Naive B cell (primary cell): ENCODE data around the gene CEMP1. TPM values are rescaled to one million over a fixed set of nuclear protein-coding genes. Genes with fewer than 3 reads are reported as not detected.
A peak's percentile ranks its signal among the peaks of the same experiment; 100 is the strongest.
"Not testable (repeated sequence)": the region's sequence is repeated elsewhere in the genome, so short reads cannot be mapped to it uniquely, and the experiment has no call there.

Experiments
- ATAC-seq, 2 donors: fragments of 150-1000 bp; cut with Tn5 transposase; 2 replicates each; pipeline ENCODE4 v1.10.0; 2021; ENCODE audit warnings: low read depth in 2 of 2, mild to moderate bottlenecking in 2 of 2, moderate library complexity in 2 of 2
- DNase-seq: peaks from one replicate; pipeline ENCODE4 v3.0.0; 2022
- H3K27ac Mint-ChIP-seq, 6 donors: one replicate each; pipeline ENCODE4 v1.8.0; 2020 to 2022; ENCODE audit warnings: mild to moderate bottlenecking in 6 of 6, mixed read lengths in 6 of 6, moderate library complexity in 5 of 6, inconsistent platforms in 2 of 6
- H3K27me3 Mint-ChIP-seq, 3 donors: one replicate each; pipeline ENCODE4 v1.8.0; 2021 to 2022; ENCODE audit warnings: mixed read lengths in 3 of 3, mild to moderate bottlenecking in 1 of 3
- H3K36me3 Mint-ChIP-seq, 2 donors: one replicate each; pipeline ENCODE4 v1.8.0; 2020 to 2022; ENCODE audit warnings: mixed read lengths in 2 of 2, inconsistent platforms in 1 of 2, mild to moderate bottlenecking in 1 of 2
- H3K4me1 Mint-ChIP-seq, 3 donors: one replicate each; pipeline ENCODE4 v1.8.0; 2020 to 2022; ENCODE audit warnings: mixed read lengths in 3 of 3, inconsistent platforms in 1 of 3, mild to moderate bottlenecking in 1 of 3, moderate library complexity in 1 of 3
- H3K4me3 Mint-ChIP-seq, 8 donors: one replicate each; pipeline ENCODE4 v1.8.0; 2020 to 2022; ENCODE audit warnings: mild to moderate bottlenecking in 8 of 8, mixed read lengths in 8 of 8, moderate library complexity in 8 of 8, inconsistent platforms in 2 of 8
- H3K9me3 Mint-ChIP-seq, 7 donors: one replicate each; pipeline ENCODE4 v1.8.0; 2020 to 2022; ENCODE audit warnings: mixed read lengths in 7 of 7, mild to moderate bottlenecking in 5 of 7, inconsistent platforms in 2 of 7, moderate library complexity in 1 of 7
- polyA plus RNA-seq, 6 donors: library from polyadenylated mRNA; unstranded; fragments of 300-500 nt; fragmentation: Illumina TruSeq; gene quantifications; one replicate each; pipeline ENCODE4 v1.2.3, GENCODE V29; 2021; ENCODE audit warnings: low read depth in 6 of 6

CEMP1 gene
- polyA plus RNA-seq, 6 donors from 2014 or later = 2.4 to 5.7 (median 3.5) TPM

DNA sequence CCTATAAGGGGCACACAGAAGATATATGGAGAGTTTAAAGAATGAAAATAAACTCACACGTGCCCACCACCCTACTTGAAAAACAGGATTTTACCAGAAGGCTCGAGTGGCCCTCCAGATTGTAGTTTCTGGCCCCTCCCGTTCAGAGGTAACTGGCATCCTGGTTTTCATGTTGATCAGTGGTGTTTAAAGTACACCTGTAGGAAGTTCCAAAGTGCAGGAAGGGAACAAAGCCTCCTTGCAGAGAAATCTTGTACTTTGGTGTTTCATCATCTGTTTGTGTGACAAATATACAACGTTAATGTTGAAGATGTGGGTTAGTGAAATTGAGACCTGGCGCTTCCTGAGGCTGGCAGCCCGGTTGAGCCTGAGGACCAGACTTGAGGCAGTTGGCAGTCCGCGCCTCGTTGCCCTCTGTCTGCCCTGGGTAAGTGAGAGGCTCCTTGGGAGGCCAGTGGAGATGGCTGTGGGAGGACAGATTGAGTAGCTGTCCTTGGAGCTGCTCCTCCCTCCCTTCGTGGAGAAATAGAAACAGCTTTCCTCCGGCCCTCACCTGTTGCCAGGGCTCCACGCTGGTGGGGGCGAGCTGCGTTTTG is 19.2 kb upstream of the CEMP1 start:
- DNase-seq, H3K4me3 Mint-ChIP-seq, H3K27ac Mint-ChIP-seq, H3K27me3 Mint-ChIP-seq, ATAC-seq, H3K9me3 Mint-ChIP-seq, H3K4me1 Mint-ChIP-seq, H3K36me3 Mint-ChIP-seq: not testable (repeated sequence)

DNA sequence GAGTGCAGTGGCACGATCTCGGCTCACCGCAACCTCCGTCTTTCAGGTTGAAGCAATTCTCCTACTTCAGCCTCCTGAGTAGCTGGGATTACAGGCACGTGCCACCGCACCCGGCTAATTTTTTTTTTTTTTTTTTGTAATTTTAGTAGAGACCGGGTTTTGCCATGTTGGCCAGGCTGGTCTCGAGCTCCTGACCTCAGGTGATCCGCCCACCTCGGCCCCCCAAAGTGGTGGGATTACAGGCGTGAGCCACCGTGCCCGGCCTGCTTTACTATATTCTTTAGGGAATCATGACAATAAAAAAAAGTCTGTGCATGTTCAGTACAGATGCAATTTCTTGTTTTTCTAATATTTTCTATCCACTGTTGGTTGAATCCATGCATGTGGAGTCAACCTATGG is 12.6 kb upstream of the CEMP1 start:
- DNase-seq, H3K4me3 Mint-ChIP-seq, H3K27me3 Mint-ChIP-seq, H3K36me3 Mint-ChIP-seq, H3K9me3 Mint-ChIP-seq, ATAC-seq: not testable (repeated sequence)
- H3K27ac Mint-ChIP-seq = peak overlapping the region in 3 of 6 donors; percentile 29 to 94 (median 38)
- H3K4me1 Mint-ChIP-seq = peaks cover 23 to 35% (median 32%) of the 10 kb centered on the region in 3 donors

DNA sequence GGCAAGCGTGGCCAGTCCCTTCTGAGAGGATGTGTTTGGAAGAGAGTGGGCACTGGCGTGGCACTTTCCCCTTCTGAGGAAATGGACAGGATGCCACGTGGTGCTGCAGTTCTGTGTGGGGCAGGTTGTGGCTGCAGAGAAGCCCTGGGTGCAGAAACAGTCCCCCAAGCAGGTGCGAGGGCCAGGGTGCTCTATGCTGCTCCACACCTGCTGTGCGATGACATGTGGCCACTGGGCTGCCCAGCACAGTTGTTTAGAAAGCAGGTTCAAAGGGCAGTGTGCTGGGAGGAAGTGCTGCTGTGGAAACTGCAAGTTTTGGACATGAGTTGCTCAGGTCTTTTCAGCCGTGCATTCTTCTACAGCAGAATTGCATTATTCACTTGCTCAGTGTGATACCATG is 10.2 kb upstream of the CEMP1 start:
- H3K36me3 Mint-ChIP-seq, H3K27me3 Mint-ChIP-seq, DNase-seq, H3K9me3 Mint-ChIP-seq, ATAC-seq: not testable (repeated sequence)
- peak overlapping the region in 5 of 8 donors; percentile 43 to 84 (median 80) for H3K4me3 Mint-ChIP-seq
- peak overlapping the region; percentile 63 to 97 (median 94) for H3K27ac Mint-ChIP-seq
- H3K4me1 Mint-ChIP-seq = peaks cover 32 to 46% (median 40%) of the 10 kb centered on the region in 3 donors

DNA sequence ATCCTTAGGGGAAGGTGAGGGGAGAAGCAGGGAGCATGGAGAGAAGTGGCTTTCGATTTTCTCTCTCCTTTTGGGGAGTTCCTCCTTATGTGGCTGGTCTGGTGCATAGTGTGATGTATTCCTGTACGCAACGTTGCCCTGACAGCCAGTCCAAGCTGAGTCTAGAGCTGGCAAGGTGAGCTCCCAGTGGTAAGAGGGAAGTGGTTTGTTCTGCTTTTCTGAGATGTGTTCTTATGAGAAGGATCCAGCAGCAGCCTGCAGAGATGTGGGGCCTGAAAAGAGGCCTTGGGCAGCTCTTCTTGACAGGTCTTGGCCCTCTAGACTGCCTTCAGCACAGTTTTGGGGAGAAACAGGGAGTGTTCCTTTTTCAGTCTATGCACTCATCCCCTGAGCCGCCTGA is 9.7 kb upstream of the CEMP1 start:
- ATAC-seq (peak; percentile 56 to 60), DNase-seq (peak; percentile 67)
- H3K4me1 Mint-ChIP-seq = peaks cover 33 to 46% (median 41%) of the 10 kb centered on the region in 3 donors
- H3K4me3 Mint-ChIP-seq = peak overlapping the region; percentile 42 to 84 (median 72)
- not testable (repeated sequence) for H3K36me3 Mint-ChIP-seq, H3K27me3 Mint-ChIP-seq, H3K9me3 Mint-ChIP-seq
- peak overlapping the region; percentile 63 to 97 (median 94) for H3K27ac Mint-ChIP-seq

DNA sequence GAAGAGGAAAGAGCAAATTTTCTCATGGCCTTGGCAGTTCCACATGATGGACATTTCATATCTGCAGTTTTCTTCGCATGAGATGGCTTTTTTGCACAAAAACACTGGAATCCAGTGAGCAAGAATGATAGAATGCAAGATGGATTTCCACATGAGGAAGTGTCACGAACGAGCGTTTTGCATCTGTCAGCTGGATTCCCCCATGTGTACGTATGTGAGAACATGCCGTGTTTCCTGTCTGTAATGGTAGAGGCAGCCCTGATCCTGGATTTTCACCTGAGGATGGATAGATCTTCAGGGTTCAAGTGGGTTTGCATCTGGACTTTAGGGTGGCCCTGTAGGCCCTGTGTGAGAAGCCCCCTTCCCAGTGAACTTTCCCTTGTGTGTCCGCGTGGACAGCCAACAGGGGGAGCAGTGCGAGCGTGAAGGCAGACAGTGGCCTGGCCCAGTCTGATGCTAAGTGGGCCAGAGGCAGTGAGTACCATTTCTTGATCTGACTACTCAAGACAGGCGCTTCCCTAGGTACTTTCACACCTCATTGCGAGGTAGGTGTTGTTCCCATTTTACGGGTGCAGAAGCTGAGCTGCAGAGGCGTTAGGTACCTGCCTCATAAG is 8.7 kb upstream of the CEMP1 start:
- not testable (repeated sequence) for ATAC-seq, H3K36me3 Mint-ChIP-seq, H3K27me3 Mint-ChIP-seq, H3K9me3 Mint-ChIP-seq
- DNase-seq = peak; percentile 39
- Mint-ChIP-seq H3K4me3 (peak overlapping the region in 7 of 8 donors; percentile 63 to 91 (median 81)), H3K27ac (peak overlapping the region; percentile 63 to 97 (median 94)), H3K4me1 (peaks cover 29 to 46% (median 35%) of the 10 kb centered on the region in 3 donors)

- H3K27me3 Mint-ChIP-seq, DNase-seq: not testable (repeated sequence)
These were observed 8.1 kb upstream of the CEMP1 start for GRCh38 chr16:2539192-2539844.

DNA sequence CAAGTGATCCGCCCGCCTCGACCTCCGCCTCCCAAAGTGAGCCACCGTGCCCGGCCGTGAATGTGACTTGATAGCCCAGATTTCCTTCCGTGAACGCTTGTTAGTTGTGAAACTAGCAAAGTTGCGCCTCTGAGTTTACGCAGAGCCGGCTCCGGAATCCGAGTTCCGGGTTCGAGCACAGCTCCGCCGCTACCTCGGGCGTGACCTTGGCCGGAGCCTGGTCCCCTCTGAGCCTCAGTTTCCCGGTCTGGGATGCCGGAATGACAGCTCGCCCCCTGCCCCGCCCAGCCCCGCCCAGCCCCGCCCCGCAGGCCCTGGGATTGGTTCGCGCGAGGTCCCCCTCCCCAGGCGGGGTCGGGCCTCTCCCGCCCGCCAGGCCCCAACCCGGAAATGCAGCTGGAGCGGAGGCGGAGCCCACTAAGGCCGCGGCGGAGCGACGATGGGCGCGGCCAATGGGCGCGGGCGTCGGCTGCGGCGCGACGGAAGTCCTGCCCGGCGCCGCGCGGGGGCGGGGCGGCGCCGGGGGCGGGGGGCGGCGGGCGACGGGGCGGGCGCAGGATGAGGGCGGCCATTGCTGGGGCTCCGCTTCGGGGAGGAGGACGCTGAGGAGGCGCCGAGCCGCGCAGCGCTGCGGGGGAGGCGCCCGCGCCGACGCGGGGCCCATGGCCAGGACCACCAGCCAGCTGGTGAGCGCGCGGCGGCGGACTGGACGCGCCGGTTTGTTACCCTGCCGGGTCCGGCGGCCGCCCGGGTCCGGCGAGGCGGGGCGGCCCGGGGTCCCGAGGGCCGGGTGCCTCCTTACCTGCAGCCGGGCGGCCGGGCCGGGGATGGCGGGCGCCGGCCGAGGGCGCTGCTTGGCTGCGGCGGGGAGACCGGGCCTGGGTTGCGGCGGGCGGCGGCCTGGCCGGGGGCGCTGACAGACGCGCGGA is 6.5 kb upstream of the CEMP1 start, which contains the start of gene PDPK1:
PDPK1 (plus strand) TSS at position 571 of the 929 bp plus-strand sequence; CDS start at position 663, 92 bp downstream.
- H3K4me3 Mint-ChIP-seq = peak within 1 kb of the TSS; percentile 80 to 93 (median 91)
- H3K4me1 Mint-ChIP-seq = peaks cover 32 to 55% (median 34%) of the 10 kb centered on the region in 3 donors
- H3K27ac Mint-ChIP-seq = peak within 1 kb of the TSS; percentile 88 to 97 (median 93)
- DNase-seq (peak; percentile 94), ATAC-seq (peak; percentile 72 to 76)
- no peaks in the 10 kb centered on the region for H3K9me3 Mint-ChIP-seq
- no peaks in the 10 kb centered on the region for H3K27me3 Mint-ChIP-seq
- H3K36me3 Mint-ChIP-seq = no peaks in the 10 kb centered on the region

More at GRCh38 chr16:2539192-2539844, 8.1 kb upstream of the CEMP1 start:
- Mint-ChIP-seq H3K4me1 (peaks cover 29 to 46% (median 35%) of the 10 kb centered on the region in 3 donors), H3K4me3 (peak overlapping the region; percentile 63 to 91 (median 80)), H3K27ac (peak overlapping the region; percentile 85 to 97 (median 94))
- ATAC-seq, H3K9me3 Mint-ChIP-seq, H3K36me3 Mint-ChIP-seq: not testable (repeated sequence)

DNA sequence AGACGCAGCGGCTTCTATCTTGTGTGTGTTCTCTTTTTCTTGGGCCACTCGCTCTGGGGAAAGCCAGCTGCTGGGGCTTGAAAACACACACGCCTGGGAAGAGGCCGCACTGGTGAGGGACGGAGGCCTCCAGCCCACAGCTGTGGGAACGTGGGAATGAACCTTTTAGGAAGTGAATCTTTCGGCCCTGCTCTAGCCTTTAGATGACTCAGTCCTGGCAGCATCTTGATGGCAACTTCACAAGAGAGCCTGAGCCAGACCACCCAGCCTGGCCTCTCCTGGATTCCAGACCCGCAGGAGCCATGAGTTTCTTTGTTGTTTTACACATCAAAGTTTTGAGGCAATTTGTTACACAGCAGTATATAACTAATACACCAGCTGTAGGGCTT is 4.4 kb upstream of the CEMP1 start:
- Mint-ChIP-seq H3K36me3 (no peaks in the 10 kb centered on the region), H3K27ac (peak overlapping the region in 3 of 6 donors; percentile 63 to 99 (median 80)), H3K4me1 (peaks cover 35 to 51% (median 42%) of the 10 kb centered on the region in 3 donors), H3K4me3 (peak overlapping the region in 7 of 8 donors; percentile 41 to 91 (median 53)), H3K27me3 (no peaks in the 10 kb centered on the region), H3K9me3 (no peaks in the 10 kb centered on the region)
- ATAC-seq (no peak), DNase-seq (no peak)

- not testable (repeated sequence) for H3K27me3 Mint-ChIP-seq, DNase-seq, H3K36me3 Mint-ChIP-seq, ATAC-seq, H3K9me3 Mint-ChIP-seq
- Mint-ChIP-seq H3K4me1 (peaks cover 31 to 43% (median 43%) of the 10 kb centered on the region in 3 donors), H3K4me3 (peak overlapping the region; percentile 55 to 98 (median 77)), H3K27ac (peak overlapping the region; percentile 87 to 100 (median 99))
These were observed 3.1 kb upstream of the CEMP1 start for GRCh38 chr16:2534335-2534734.

- H3K27ac Mint-ChIP-seq = peak overlapping the region; percentile 87 to 100 (median 99)
These were observed 2.7 kb upstream of the CEMP1 start for GRCh38 chr16:2533912-2534311.

GRCh38 chr16:2533142-2533755 is 2.0 kb upstream of the CEMP1 start:
- H3K9me3 Mint-ChIP-seq, ATAC-seq, H3K27me3 Mint-ChIP-seq, H3K36me3 Mint-ChIP-seq: not testable (repeated sequence)
- DNase-seq = peak; percentile 6
- Mint-ChIP-seq H3K4me1 (peaks cover 27 to 35% (median 34%) of the 10 kb centered on the region in 3 donors), H3K27ac (peak overlapping the region; percentile 99 to 100 (median 100)), H3K4me3 (peak overlapping the region; percentile 91 to 99 (median 97))

More at GRCh38 chr16:2533912-2534311, 2.7 kb upstream of the CEMP1 start:
- peaks cover 31 to 39% (median 39%) of the 10 kb centered on the region in 3 donors for H3K4me1 Mint-ChIP-seq
- H3K4me3 Mint-ChIP-seq = peak overlapping the region; percentile 55 to 98 (median 77)
- no peak for ATAC-seq
- H3K27me3 Mint-ChIP-seq = no peaks in the 10 kb centered on the region
- no peaks in the 10 kb centered on the region for H3K36me3 Mint-ChIP-seq
- DNase-seq = no peak
- H3K9me3 Mint-ChIP-seq = no peaks in the 10 kb centered on the region

GRCh38 chr16:2532494-2533141 is 1.4 kb upstream of the CEMP1 start:
- DNase-seq (peak; percentile 77), ATAC-seq (peak; percentile 29 to 30)
- H3K4me1 Mint-ChIP-seq = peaks cover 27 to 35% (median 34%) of the 10 kb centered on the region in 3 donors
- no peaks in the 10 kb centered on the region for H3K9me3 Mint-ChIP-seq
- H3K36me3 Mint-ChIP-seq = no peaks in the 10 kb centered on the region
- no peaks in the 10 kb centered on the region for H3K27me3 Mint-ChIP-seq
- peak overlapping the region; percentile 99 to 100 (median 100) for H3K27ac Mint-ChIP-seq
- peak overlapping the region; percentile 91 to 99 (median 97) for H3K4me3 Mint-ChIP-seq
